Measurements from ENCODE around the gene WFDC1. TPM values are rescaled to one million over a fixed set of nuclear protein-coding genes. Genes with fewer than 3 reads are reported as not detected.

Gene WFDC1
- polyA plus RNA-seq, 1 of the 3 experiments (the other 2 are of a cell fraction) = 0.03 TPM

- Histone ChIP-seq H3K27ac (ENCODE audit: low read depth in 2 of 2, low read length in 1 of 2) (no peak overlapping the region), H3K9me3 (no peaks in the 10 kb centered on the region), H3F3A (replicated peaks; ENCODE audit: insufficient read depth) (no peaks in the 10 kb centered on the region), H3K79me2 (ENCODE audit: insufficient read depth) (no peaks in the 10 kb centered on the region), H3K4me2 (no peak overlapping the region), H3K4me1 (ENCODE audit: control insufficient read depth in 1 of 2, insufficient read depth in 2 of 2, low read depth in 1 of 2, low read length in 1 of 2) (no peaks in the 10 kb centered on the region), H2AFZ (ENCODE audit: low read depth) (no peak overlapping the region), H3K9ac (no peak overlapping the region), H3K36me3 (replicated peaks in 1 of 2; ENCODE audit: control insufficient read depth in 1 of 2, insufficient read depth in 2 of 2, low read length in 1 of 2) (no peaks in the 10 kb centered on the region), H3K27me3 (ENCODE audit: insufficient read depth) (peaks cover 23% of the 10 kb centered on the region; the same call in 1 of the 2 replicates), H4K20me1 (ENCODE audit: insufficient read depth) (no peaks in the 10 kb centered on the region), H3K4me3 (ENCODE audit: low read depth in 2 of 2, low read length in 1 of 2) (no peak overlapping the region), H3K9me2 (no peaks in the 10 kb centered on the region)
- WGBS (ENCODE audit: low lambda C conversion rate) = 76% methylated on average over 15 of the region's 15 CpGs
- POLR2A ChIA-PET = no interaction called here
- TF ChIP-seq SIN3A (IDR thresholded peaks at IDR 0.05; ENCODE audit: borderline replicate concordance, low read depth, low read length) = no peak
- TF ChIP-seq JUND (IDR thresholded peaks at IDR 0.05) = no peak
- TF ChIP-seq POLR2AphosphoS5 (IDR thresholded peaks at IDR 0.05; ENCODE audit: low read depth, low read length) = no peak
- no peak for TF ChIP-seq FOXM1 (IDR thresholded peaks at IDR 0.05; ENCODE audit: low read depth)
- TF ChIP-seq, protein P1, sequence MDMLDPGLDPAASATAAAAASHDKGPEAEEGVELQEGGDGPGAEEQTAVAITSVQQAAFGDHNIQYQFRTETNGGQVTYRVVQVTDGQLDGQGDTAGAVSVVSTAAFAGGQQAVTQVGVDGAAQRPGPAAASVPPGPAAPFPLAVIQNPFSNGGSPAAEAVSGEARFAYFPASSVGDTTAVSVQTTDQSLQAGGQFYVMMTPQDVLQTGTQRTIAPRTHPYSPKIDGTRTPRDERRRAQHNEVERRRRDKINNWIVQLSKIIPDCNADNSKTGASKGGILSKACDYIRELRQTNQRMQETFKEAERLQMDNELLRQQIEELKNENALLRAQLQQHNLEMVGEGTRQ (IDR thresholded peaks at IDR 0.05; ENCODE audit: borderline replicate concordance, low read depth, low read length) = no peak
- TF ChIP-seq ZBTB33 (IDR thresholded peaks at IDR 0.05; ENCODE audit: borderline replicate concordance, low read depth) = no peak
- no peak for TF ChIP-seq TAF1 (IDR thresholded peaks at IDR 0.05; ENCODE audit: borderline replicate concordance, low read depth, low read length)
- TF ChIP-seq TCF12 (IDR thresholded peaks at IDR 0.05) = no peak
- TF ChIP-seq, protein P2, sequence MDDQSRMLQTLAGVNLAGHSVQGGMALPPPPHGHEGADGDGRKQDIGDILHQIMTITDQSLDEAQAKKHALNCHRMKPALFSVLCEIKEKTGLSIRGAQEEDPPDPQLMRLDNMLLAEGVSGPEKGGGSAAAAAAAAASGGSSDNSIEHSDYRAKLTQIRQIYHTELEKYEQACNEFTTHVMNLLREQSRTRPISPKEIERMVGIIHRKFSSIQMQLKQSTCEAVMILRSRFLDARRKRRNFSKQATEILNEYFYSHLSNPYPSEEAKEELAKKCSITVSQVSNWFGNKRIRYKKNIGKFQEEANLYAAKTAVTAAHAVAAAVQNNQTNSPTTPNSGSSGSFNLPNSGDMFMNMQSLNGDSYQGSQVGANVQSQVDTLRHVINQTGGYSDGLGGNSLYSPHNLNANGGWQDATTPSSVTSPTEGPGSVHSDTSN (IDR thresholded peaks at IDR 0.05) = no peak
- TF ChIP-seq, protein P3, sequence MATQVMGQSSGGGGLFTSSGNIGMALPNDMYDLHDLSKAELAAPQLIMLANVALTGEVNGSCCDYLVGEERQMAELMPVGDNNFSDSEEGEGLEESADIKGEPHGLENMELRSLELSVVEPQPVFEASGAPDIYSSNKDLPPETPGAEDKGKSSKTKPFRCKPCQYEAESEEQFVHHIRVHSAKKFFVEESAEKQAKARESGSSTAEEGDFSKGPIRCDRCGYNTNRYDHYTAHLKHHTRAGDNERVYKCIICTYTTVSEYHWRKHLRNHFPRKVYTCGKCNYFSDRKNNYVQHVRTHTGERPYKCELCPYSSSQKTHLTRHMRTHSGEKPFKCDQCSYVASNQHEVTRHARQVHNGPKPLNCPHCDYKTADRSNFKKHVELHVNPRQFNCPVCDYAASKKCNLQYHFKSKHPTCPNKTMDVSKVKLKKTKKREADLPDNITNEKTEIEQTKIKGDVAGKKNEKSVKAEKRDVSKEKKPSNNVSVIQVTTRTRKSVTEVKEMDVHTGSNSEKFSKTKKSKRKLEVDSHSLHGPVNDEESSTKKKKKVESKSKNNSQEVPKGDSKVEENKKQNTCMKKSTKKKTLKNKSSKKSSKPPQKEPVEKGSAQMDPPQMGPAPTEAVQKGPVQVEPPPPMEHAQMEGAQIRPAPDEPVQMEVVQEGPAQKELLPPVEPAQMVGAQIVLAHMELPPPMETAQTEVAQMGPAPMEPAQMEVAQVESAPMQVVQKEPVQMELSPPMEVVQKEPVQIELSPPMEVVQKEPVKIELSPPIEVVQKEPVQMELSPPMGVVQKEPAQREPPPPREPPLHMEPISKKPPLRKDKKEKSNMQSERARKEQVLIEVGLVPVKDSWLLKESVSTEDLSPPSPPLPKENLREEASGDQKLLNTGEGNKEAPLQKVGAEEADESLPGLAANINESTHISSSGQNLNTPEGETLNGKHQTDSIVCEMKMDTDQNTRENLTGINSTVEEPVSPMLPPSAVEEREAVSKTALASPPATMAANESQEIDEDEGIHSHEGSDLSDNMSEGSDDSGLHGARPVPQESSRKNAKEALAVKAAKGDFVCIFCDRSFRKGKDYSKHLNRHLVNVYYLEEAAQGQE (IDR thresholded peaks at IDR 0.05; ENCODE audit: low read depth, low read length) = no peak
- no peak for TF ChIP-seq NFIC (IDR thresholded peaks at IDR 0.05; ENCODE audit: borderline replicate concordance)
- CTCF ChIA-PET = no interaction called here
- no peak for DNase-seq
Observed at GRCh38 chr16:84360170-84360569, 65.5 kb downstream of the WFDC1 start.
